Stimulated activated CD4-positive, alpha-beta T cell treated with anti-CD3 and anti-CD28 coated beads, Interleukin-4, amount 100 ng/mL, for 1 hour (primary cell): ENCODE results near the gene GRM3.

Experiments
- DNase-seq: peaks from one replicate; pipeline ENCODE4 v3.0.0-alpha.2; 2020

Gene GRM3

GRCh38 chr7:86908948-86909347, 265.2 kb downstream of the GRM3 start:
- no peak for DNase-seq

GRCh38 chr7:86911659-86912058, 267.9 kb downstream of the GRM3 start:
- DNase-seq = no peak

- no peak for DNase-seq
Measured at GRCh38 chr7:86913709-86914108, 270.0 kb downstream of the GRM3 start.
